Bronchial epithelial cell (primary cell): ENCODE results near the gene SCAMP3. TPM values are rescaled to one million over a fixed set of nuclear protein-coding genes. Genes with fewer than 3 reads are reported as not detected.
"Not testable (repeated sequence)": the region's sequence is repeated elsewhere in the genome, so short reads cannot be mapped to it uniquely, and the experiment has no call there.

Experiments
- DNase-seq: peaks from one replicate; pipeline ENCODE4 v3.0.0-alpha.2; 2010; ENCODE audit warnings: low read depth
- FAIRE-seq: peaks from 2 replicates; lab custom pipeline; 2011; peaks lifted over from hg19 to GRCh38; lab: Jason Lieb, UNC
- H3K27me3 ChIP-seq: 2 replicates; pipeline ENCODE4 v1.5.1; 2011; ENCODE audit warnings: low read length; ENCODE audit not compliant: control insufficient read depth, insufficient read depth
- H3K36me3 ChIP-seq: 2 replicates; pipeline ENCODE4 v1.5.1; 2011; ENCODE audit warnings: low read length; ENCODE audit not compliant: control insufficient read depth, insufficient read depth
- H3K4me3 ChIP-seq: 2 replicates; pipeline ENCODE4 v1.5.1; 2011; ENCODE audit warnings: mild to moderate bottlenecking, low read depth, low read length, control low read depth
- CTCF ChIP-seq: IDR thresholded peaks from 2 replicates; pipeline ENCODE4 v1.5.1; 2011; ENCODE audit warnings: mild to moderate bottlenecking, moderate library complexity, low read length, control low read depth, inconsistent platforms; ENCODE audit not compliant: insufficient read depth, severe bottlenecking
- total RNA-seq: library from RNA; depleted of rRNA; stranded (reverse); fragments of >200 nt; gene quantifications from 2 replicates; pipeline ENCODE4 v1.2.1, GENCODE V29; 2014

SCAMP3 gene
- total RNA-seq, 1 donor from 2014 or later: 23.4 TPM

- H3K27me3 ChIP-seq: peaks cover 6% of the 10 kb centered on the region
- no peak for FAIRE-seq
- no peak for TF ChIP-seq CTCF
- H3K4me3 ChIP-seq: no peak overlapping the region
- DNase-seq: no peak
- H3K36me3 ChIP-seq: no peaks in the 10 kb centered on the region
Observed at GRCh38 chr1:155295942-155296267, 33.7 kb upstream of the SCAMP3 start.

DNA sequence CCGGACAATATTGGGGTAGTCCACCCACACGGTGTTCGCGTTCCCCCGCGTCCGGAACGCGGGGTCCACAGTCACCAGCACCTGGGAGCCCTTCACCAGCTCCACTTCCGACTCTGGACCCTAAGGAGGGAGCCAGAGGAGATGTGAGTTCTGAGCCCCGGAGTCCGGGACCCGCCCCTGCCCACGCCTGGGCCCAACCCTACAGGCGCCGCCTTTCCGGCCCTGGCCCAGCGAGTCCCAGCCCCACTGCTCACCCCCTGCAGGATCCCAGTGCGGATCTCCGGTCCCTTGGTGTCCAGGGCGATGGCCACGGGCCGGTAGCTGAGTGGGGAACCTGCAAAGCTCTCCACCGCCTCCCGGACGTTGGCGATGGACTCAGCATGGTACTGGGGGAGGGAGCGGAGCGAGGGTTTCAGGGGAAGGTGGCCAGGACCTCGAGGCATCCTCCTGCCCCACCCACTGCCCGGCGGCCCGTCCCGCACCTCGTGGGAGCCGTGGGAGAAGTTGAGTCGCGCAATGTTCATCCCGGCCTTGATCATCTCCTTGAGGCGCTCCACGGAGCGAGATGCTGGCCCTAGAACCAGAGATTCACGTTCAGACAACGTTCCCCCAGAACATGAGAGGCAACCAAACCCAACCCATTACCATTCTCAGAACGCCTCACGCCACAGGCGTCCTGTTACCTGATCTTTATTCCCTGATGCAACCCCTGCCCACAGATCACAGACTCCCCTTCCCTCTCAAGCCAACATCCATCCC, 33.2 kb upstream of the SCAMP3 start:
- H3K4me3 ChIP-seq: peak overlapping the region; percentile 9
- no peaks in the 10 kb centered on the region for H3K36me3 ChIP-seq
- FAIRE-seq (no peak), DNase-seq (no peak)
- no peak for TF ChIP-seq CTCF
- peaks cover 6% of the 10 kb centered on the region for H3K27me3 ChIP-seq

DNA sequence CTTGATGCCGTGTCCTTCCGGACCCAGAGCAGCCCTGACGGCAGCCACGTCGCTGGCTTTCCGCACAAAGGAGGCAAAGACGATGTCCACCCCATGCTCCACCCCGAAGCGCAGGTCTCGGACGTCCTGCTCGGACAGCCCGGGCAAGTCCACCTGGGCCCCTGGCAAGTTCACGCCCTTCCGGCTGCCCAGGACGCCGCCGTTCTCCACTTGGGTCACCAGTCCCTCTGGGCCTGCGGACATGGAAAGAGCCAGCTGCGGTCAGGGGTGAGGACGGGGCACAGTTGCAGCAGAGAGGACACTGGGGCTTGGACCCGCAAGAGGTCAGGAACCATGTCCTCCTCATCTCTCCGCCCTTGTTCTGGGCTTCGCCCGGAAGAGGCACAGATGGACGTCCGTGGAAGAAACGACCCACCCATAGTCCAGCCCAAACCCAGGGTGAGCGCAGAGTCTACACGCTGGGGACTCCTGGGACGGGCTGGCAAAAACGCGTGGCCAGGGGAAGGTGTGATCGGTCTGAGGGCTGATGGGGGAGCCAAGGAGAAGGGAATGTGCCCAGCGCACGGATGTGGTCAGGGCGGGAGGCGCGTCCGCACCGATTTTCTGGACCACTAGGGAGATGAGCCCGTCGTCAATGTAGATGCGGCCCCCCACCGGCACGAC, 32.5 kb upstream of the SCAMP3 start:
- DNase-seq: no peak
- Histone ChIP-seq H3K27me3 (peaks cover 6% of the 10 kb centered on the region), H3K4me3 (peak overlapping the region; percentile 9), H3K36me3 (no peaks in the 10 kb centered on the region)
- no peak for FAIRE-seq
- TF ChIP-seq CTCF: no peak

DNA sequence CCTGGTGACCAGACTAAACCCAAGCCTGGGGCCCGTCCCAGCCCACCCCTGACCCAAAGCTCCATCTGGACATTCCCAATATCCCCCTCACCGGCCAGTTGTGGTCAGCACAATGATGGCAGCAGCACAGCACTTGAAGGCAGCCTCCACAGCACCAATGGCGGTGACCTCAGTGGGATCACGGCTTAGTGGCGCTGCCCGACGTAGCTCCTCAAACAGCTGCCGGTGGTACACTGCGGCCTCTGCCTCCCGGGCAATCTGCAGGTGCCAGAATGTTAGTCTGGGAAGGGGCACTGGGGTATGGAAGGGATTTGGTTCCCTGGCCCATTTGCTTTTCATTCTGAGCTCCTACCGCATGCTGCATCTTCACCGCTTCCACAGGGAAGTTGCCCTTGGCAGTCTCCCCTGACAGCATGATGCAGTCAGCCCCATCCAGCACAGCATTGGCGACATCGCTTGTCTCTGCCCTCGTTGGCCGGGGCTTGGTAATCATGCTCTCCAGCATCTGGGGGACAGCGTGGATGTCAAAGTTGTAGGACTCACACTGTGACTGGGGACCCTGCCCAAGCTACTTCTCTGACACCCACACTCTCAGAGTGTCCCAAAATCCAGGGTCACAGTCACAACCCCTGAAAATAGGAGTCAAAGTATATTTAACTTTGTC, 31.1 kb upstream of the SCAMP3 start:
- Histone ChIP-seq H3K36me3 (no peaks in the 10 kb centered on the region), H3K4me3 (no peak overlapping the region), H3K27me3 (peaks cover 6% of the 10 kb centered on the region)
- no peak for DNase-seq
- peak; percentile 7 for FAIRE-seq
- no peak for TF ChIP-seq CTCF

GRCh38 chr1:155291006-155291405, 28.8 kb upstream of the SCAMP3 start:
- DNase-seq, FAIRE-seq, H3K4me3 ChIP-seq, H3K36me3 ChIP-seq, H3K27me3 ChIP-seq: not testable (repeated sequence)

DNA sequence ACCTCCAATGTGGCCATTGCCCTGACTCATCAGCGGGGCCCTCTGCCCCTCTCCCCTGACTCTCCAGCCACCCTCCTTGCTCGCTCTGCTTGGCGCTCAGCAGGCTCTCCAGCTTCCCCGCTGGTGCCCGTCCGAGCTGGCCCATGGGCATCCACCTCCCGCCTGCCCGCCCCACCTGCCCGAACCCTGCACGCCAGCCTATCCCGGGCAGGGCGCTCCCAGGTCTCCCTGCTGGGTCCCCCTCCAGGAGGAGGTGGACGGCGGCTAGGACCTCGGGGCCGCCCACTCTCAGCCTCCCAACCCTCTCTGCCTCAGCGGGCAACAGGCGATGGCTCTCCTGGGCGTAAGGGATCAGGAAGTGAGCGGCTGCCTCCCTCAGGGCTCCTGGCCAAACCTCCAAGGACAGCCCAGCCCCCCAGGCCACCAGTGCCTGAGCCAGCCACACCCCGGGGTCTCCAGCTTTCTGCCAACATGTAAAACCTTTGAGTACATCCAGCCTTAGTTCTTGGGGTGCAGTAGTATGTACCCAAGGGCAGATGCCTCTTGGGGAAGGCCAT, 25.9 kb upstream of the SCAMP3 start:
- DNase-seq (no peak), FAIRE-seq (no peak)
- Histone ChIP-seq H3K4me3 (no peak overlapping the region), H3K36me3 (no peaks in the 10 kb centered on the region), H3K27me3 (no peaks in the 10 kb centered on the region)
- no peak for TF ChIP-seq CTCF
